Endometrium (tissue), 2 donors: ENCODE measurements around the gene F8.
"Not testable (repeated sequence)": the region's sequence is repeated elsewhere in the genome, so short reads cannot be mapped to it uniquely, and the experiment has no call there.

Experiments used
- FAIRE-seq: peaks from 2 replicates; lab custom pipeline; 2012; peaks lifted over from hg19 to GRCh38; lab: Jason Lieb, UNC
- donor health status: control.
- donor health status: control.

F8 gene

GRCh38 chrX:154873329-154873728 is 149.2 kb downstream of the F8 start:
- no peak for FAIRE-seq

DNA sequence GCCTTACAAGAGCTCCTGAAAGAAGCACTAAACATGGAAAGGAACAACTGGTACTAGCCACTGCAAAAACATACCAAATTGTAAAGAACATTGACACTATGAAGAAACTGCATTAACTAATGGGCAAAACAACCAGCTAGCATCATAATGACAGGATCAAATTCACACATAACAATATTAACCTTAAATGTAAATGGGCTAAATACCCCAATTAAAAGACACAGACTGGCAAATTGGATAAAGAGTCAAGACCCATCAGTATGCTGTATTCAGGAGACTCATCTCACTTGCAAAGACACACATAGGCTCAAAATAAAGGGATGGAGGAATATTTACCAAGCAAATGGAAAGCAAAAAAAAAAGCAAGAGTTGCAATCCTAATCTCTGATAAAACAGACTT is 154.0 kb downstream of the F8 start:
- FAIRE-seq, result not testable (repeated sequence)

- FAIRE-seq, result no peak
Observed at GRCh38 chrX:154855256-154855655, 167.3 kb downstream of the F8 start.

DNA sequence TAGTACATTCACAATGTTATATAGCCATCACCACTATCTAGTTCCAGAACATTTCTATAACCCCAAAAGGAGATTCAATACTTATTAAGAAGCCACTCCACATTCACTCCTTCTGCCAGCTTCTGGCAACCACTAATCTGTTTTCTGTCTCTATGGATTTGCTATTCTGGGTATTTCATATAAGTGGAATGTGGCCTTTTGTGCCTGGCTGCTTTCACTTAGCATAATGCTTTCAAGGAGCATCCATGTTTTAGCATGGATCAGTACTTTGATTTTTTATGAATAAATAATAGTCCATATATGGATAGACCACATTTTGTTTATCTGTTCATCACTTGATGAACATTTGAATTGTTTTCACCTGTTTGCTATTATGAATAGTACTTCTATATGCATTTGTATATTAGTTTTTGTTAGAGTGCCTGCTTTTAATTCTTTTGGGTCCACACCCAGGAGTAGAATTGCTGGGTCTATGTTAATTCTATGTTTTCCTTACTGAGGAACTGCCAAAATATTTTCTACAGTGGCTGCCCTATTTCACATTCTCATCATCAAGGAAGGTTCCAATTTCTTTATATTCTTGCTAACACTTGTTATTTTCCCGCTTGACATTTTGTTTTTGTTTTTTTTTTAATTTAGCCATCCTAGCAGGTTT is 171.4 kb downstream of the F8 start:
- no peak for FAIRE-seq

DNA sequence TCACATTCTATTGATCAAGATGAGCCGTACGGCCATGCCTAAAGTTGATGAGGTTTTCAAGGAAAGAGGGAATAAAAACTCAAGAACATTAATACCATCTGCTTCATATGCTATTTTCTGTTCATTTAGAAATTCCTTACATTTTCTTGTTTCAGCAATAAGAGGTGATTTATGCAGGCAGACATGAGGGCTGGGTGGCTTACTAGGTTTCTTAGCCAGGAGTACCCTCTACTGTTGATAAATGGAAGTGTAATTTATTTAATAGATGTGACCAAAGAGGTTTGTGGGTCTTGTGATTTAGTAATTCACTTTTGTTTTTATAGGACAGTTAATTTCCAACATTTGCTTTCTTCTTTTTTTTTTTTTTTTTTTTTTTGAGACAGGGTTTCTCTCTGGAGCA is 181.7 kb downstream of the F8 start:
- no peak for FAIRE-seq

- FAIRE-seq, result no peak
Observed at GRCh38 chrX:154836163-154836562, 186.4 kb downstream of the F8 start.

DNA sequence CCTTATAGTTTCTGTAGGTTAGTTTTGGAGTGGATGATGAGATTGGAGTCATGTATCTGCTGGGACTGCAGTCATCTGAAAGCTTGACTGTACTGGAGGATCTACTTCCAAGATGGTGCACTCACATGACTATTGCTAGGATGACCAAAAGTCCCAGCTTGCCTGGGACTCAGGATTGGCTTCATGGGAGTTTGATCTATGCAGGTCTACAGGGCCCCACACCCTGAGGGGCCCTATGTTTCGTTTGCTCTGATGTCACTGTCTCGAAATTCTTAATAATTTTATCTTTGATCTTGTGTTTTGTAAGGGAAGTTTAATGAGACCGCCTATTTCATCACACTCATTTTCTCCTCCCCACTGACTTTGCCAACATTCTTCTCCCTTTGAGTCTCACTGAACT is 188.0 kb downstream of the F8 start, which contains the start of gene SMIM9:
SMIM9 (minus strand) TSS at position 101 of the 400 bp plus-strand sequence. CDS start 3,806 bp downstream, outside the sequence.
- FAIRE-seq, result no peak

GRCh38 chrX:154833746-154834274 is 188.7 kb downstream of the F8 start:
- FAIRE-seq, result no peak

- no peak for FAIRE-seq
Observed at GRCh38 chrX:154829926-154830442, 192.5 kb downstream of the F8 start.

DNA sequence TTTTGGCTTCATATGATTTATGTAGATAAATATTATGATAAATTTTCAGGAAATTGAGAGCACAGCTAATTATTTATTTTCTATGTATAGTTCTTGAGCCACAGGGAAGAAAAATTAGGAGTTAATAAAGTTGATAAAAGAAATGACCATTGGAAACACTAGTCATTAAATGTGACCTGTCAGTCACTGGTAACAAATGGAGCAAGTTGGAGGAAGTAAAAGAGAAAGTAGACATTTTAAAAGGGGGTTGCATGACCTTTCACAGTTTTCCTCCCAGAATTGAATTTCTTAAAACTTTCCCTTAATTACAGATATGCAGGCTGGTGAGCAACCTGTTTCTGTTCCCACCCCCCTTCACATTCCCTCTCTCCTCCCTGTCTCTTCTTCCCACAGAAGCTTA is 193.4 kb downstream of the F8 start:
- no peak for FAIRE-seq

- FAIRE-seq, result no peak
Observed at GRCh38 chrX:154828016-154828408, 194.5 kb downstream of the F8 start.

GRCh38 chrX:154827194-154828015 is 195.1 kb downstream of the F8 start:
- FAIRE-seq, result no peak

- FAIRE-seq, result not testable (repeated sequence)
Observed at GRCh38 chrX:154825586-154825985, 196.9 kb downstream of the F8 start.

- FAIRE-seq, result no peak
Observed at GRCh38 chrX:154824638-154825037, 197.9 kb downstream of the F8 start.

- FAIRE-seq, result no peak
Observed at GRCh38 chrX:154822029-154822428, 200.5 kb downstream of the F8 start.

- no peak for FAIRE-seq
Observed at GRCh38 chrX:154821523-154821922, 201.0 kb downstream of the F8 start.

GRCh38 chrX:154819771-154820341 is 202.7 kb downstream of the F8 start:
- FAIRE-seq, result no peak

DNA sequence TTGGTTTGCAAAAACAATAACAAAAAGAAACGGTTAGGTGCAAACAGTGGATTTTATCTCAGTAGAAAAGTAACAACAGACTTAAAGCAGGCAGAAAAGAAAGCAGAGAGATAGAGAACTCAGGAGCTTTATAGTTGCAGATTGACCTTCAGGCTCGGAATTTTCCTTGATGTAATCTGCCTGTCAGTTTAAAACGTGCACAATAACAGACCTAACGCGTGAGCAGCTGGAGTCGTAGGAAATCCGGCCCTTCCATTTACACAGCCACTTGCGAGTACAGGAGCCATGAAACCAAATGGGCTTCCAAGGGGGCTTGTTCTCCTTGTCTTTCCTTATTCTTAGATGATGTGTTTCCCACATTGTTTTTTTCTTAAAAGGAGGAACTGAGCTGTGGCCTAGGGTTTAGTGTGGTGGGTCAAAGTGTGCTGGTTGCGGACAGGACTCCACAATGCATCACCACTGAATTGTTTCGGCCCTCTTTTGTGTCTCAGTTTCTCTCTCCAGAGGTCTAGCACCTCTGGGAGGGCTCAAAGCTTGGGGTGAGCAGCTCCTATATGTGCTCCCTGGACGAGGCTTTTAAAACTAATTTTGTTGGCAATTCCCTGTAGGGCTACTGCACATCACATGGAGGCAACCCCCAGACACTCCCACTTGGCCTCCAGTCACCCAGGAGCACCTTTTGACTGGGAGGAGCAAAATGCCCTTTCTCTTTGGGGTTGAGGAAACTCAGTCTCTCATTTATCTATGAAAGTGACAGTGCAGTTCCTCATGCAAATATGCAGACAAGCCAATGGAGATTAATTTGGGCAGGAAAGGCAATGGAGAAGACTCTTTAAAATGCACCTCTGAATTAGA is 203.4 kb downstream of the F8 start:
- no peak for FAIRE-seq

DNA sequence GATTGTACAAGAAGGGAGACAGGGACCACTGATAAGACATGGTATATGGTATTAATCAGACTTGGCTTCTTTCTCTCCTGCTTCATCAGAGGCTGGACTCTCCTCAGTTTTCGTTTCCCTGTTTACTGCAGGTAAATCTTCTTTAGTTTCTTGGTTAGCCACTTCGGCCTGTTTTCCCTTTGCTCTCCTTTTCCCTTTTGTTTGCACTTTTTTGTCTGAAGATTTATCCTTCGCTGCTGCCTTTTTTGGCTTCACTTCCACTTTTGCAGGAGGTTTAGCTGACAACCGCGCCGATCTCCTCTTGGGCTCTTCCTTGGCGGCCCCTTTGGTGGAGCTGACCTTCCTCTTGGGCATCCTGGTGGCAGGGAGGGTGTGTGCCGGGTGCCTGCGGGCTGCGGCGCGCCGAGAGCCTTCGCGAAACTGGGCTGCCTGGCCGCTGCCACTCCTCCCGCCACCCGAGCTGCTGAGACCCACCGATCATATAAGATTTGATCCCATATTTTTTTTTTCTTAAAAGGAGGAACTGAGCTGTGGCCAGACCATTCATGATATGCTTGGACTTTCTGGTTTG is 205.4 kb downstream of the F8 start:
- not testable (repeated sequence) for FAIRE-seq

DNA sequence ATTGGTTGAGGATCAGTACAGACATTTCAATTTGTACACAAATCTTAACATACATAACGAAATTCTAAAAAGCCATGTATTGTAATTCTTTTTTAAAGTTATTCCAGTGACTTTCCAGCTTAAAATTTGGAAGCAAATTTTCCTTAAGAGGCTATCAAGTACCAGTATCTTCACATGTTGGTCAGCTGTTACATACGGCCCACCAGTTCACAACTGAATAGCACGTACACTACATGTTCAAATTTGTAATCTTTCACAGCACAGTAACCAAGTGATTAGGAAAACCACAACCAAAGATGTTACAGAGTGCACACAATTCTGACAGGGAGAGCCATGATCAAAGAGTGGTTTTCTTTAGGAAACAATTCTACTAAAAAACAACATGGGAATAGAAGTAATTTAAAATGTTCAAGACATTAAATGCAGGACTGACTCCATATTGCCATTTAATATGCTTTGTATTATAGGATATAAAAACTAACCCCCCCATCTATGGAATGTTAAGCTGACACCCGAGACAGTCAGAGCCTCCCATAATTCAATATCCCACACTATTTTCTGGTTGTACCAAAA is 206.1 kb downstream of the F8 start:
- not testable (repeated sequence) for FAIRE-seq

DNA sequence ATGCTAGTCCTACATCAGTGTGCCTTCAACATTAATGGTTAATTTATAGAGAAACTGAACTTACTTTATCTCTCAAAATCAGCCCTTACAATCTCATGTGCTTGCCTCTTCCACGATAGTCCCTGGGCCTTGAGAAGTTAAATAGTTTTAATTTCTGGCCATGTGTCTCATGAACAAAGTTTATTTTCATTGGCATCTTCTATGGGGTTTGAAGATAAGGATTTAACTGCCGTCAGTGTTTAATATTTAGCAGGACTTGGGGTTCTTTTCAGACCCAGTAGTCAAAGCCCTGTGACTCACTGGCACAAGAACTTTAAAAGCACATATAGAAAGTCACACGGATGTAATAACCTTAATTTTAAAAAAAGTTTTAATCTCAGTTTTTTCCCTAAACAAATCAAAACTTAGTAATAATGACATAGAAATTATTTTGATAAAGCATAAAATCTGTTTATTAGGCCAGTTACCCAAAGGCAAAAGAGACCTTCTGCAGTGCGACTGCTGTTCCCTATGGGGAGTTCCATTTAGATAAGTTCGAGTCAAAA is 207.2 kb downstream of the F8 start:
- FAIRE-seq, result no peak
